Measurements from ENCODE around the gene MECR. TPM values are rescaled to one million over a fixed set of nuclear protein-coding genes. Genes with fewer than 3 reads are reported as not detected.

MECR gene
- polyA plus RNA-seq, 1 donor (not counting 4 experiments of a cell fraction or from before 2014, with no cell fraction given): 20.7 TPM

DNA sequence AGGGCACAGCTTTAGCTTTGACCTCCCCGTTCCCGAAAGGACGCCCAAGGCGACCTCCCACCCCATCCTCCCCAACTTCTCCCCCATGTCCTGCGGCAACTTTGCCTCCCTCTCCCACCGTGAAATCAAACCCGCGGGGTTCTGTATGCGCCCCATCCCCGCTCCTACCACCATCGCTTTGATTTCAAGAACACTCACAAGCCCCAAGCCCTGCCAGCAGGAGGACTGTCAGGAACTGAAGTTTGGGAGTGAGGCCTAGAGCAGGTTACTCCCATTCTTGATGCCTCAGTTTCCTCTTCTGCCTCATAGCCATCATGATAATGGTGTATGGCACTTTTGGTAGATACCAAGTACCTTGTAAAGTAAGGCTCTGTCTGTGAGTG, 7.9 kb upstream of the MECR start:
- Histone ChIP-seq H3K9me3 (ENCODE audit: control insufficient read depth, low read depth, low read length) (no peaks in the 10 kb centered on the region), H4K20me1 (ENCODE audit: control insufficient read depth, extremely low read depth, insufficient read depth, low read length) (no peaks in the 10 kb centered on the region), H3K79me2 (ENCODE audit: control insufficient read depth, insufficient read depth, low read length) (no peaks in the 10 kb centered on the region), H3K27me3 (ENCODE audit: control insufficient read depth, extremely low read depth, insufficient read depth, low read length) (peaks cover 17% of the 10 kb centered on the region), H3K9me1 (ENCODE audit: control insufficient read depth, extremely low read depth, insufficient read depth, low read length) (no peaks in the 10 kb centered on the region), H3K9ac (ENCODE audit: control insufficient read depth, extremely low read depth, insufficient read depth, low read length) (no peak overlapping the region), H3K4me3 (ENCODE audit: control insufficient read depth in 2 of 3, extremely low read depth in 1 of 3, insufficient read depth in 2 of 3, low read depth in 1 of 3, low read length in 3 of 3) (peak overlapping the region in 1 of 3 experiments; percentile 35), H2AFZ (ENCODE audit: control insufficient read depth, low read length) (no peak overlapping the region), H3K4me2 (ENCODE audit: control insufficient read depth, extremely low read depth, insufficient read depth, low read depth, low read length) (peak overlapping the region; percentile 87), H3K4me1 (ENCODE audit: control insufficient read depth, extremely low read depth, insufficient read depth, low read length) (peaks cover 20% of the 10 kb centered on the region), H3K36me3 (ENCODE audit: control insufficient read depth in 2 of 2, extremely low read depth in 1 of 2, insufficient read depth in 2 of 2, low read length in 2 of 2) (no peaks in the 10 kb centered on the region), H3K27ac (ENCODE audit: control insufficient read depth, insufficient read depth, low read length) (no peak overlapping the region)
- no peak for DNase-seq (ENCODE audit: low read depth, low spot score)
- FAIRE-seq: no peak
- TF ChIP-seq, protein P1, sequence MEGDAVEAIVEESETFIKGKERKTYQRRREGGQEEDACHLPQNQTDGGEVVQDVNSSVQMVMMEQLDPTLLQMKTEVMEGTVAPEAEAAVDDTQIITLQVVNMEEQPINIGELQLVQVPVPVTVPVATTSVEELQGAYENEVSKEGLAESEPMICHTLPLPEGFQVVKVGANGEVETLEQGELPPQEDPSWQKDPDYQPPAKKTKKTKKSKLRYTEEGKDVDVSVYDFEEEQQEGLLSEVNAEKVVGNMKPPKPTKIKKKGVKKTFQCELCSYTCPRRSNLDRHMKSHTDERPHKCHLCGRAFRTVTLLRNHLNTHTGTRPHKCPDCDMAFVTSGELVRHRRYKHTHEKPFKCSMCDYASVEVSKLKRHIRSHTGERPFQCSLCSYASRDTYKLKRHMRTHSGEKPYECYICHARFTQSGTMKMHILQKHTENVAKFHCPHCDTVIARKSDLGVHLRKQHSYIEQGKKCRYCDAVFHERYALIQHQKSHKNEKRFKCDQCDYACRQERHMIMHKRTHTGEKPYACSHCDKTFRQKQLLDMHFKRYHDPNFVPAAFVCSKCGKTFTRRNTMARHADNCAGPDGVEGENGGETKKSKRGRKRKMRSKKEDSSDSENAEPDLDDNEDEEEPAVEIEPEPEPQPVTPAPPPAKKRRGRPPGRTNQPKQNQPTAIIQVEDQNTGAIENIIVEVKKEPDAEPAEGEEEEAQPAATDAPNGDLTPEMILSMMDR (optimal IDR thresholded peaks at IDR 0.05 in 1 of 3, IDR thresholded peaks at IDR 0.05 in 1 of 3, conservative IDR thresholded peaks at IDR 0.05 in 1 of 3; ENCODE audit: extremely low read depth in 1 of 3, insufficient read depth in 2 of 3, low read length in 3 of 3): no peak
- TF ChIP-seq EZH2 (IDR thresholded peaks at IDR 0.05; ENCODE audit: low read length): no peak
- dilution Hi-C loops (cut with MboI; ENCODE audit: extremely low pct_ligation_motif_present, low sequenced_read_pairs): loop anchor here (25.0 kb wide), 1 partner anchor 124 kb away; no protein-coding TSS in a partner anchor

DNA sequence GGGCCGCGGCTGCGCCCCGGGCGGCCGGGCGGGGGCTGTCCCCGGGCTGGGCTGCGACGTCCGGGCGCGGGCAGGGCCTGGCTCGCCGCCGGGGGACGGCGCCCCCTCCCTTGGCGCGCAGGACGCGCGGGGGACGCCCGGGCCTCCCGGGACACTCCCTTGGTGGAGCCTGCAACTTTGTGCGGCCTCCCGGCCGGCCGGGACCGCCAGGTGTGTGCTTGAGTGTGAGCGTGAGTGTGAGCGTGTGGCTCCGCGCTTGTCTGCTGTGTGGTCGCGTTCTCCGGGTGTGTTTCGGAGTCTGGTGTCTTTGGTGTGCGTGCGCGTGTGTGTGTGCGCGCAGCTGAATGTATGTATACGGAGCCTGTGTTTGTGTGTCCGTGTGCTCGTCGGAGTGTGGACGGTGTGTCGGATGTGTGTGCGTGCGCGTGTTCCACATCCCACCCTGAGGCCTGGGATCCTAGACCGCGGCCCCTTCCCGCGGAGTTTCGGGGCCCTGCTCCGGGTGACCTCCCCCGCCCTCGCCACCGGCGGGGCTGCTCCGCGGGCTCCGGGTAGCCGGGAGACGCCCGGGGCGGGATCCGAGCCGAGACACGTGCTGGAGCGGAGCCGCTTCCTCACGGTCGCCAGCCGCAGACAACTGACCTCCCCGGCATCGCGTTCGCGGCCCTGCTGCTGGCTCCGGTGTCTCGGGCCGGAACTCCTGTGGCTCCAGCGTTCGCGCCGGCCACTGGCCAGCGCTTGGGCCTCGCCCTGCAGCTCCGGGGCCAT, 7.3 kb upstream of the MECR start:
- Histone ChIP-seq H3K4me2 (ENCODE audit: control insufficient read depth, extremely low read depth, insufficient read depth, low read depth, low read length) (peak overlapping the region; percentile 87), H3K9me3 (ENCODE audit: control insufficient read depth, low read depth, low read length) (no peaks in the 10 kb centered on the region), H3K9me1 (ENCODE audit: control insufficient read depth, extremely low read depth, insufficient read depth, low read length) (no peaks in the 10 kb centered on the region), H3K4me3 (ENCODE audit: control insufficient read depth in 2 of 3, extremely low read depth in 1 of 3, insufficient read depth in 2 of 3, low read depth in 1 of 3, low read length in 3 of 3) (peak overlapping the region; percentile 35 to 66 (median 64)), H3K79me2 (ENCODE audit: control insufficient read depth, insufficient read depth, low read length) (no peaks in the 10 kb centered on the region), H3K27ac (ENCODE audit: control insufficient read depth, insufficient read depth, low read length) (no peak overlapping the region), H3K4me1 (ENCODE audit: control insufficient read depth, extremely low read depth, insufficient read depth, low read length) (peaks cover 20% of the 10 kb centered on the region), H4K20me1 (ENCODE audit: control insufficient read depth, extremely low read depth, insufficient read depth, low read length) (no peaks in the 10 kb centered on the region), H3K36me3 (ENCODE audit: control insufficient read depth in 2 of 2, extremely low read depth in 1 of 2, insufficient read depth in 2 of 2, low read length in 2 of 2) (no peaks in the 10 kb centered on the region), H3K9ac (ENCODE audit: control insufficient read depth, extremely low read depth, insufficient read depth, low read length) (peak overlapping the region; percentile 64), H3K27me3 (ENCODE audit: control insufficient read depth, extremely low read depth, insufficient read depth, low read length) (peaks cover 17% of the 10 kb centered on the region), H2AFZ (ENCODE audit: control insufficient read depth, low read length) (peak overlapping the region; percentile 94)
- no peak for DNase-seq (ENCODE audit: low read depth, low spot score)
- dilution Hi-C loops (cut with MboI; ENCODE audit: extremely low pct_ligation_motif_present, low sequenced_read_pairs): loop anchor here (25.0 kb wide), 1 partner anchor 124 kb away; no protein-coding TSS in a partner anchor
- TF ChIP-seq EZH2 (IDR thresholded peaks at IDR 0.05; ENCODE audit: low read length): peak; percentile 60
- TF ChIP-seq, protein P1 (optimal IDR thresholded peaks at IDR 0.05 in 1 of 3, IDR thresholded peaks at IDR 0.05 in 1 of 3, conservative IDR thresholded peaks at IDR 0.05 in 1 of 3; ENCODE audit: extremely low read depth in 1 of 3, insufficient read depth in 2 of 3, low read length in 3 of 3): no peak
- FAIRE-seq: no peak

All from keratinocyte (primary cell).